ENCODE measurements around the gene LENG8.

LENG8 gene

DNA sequence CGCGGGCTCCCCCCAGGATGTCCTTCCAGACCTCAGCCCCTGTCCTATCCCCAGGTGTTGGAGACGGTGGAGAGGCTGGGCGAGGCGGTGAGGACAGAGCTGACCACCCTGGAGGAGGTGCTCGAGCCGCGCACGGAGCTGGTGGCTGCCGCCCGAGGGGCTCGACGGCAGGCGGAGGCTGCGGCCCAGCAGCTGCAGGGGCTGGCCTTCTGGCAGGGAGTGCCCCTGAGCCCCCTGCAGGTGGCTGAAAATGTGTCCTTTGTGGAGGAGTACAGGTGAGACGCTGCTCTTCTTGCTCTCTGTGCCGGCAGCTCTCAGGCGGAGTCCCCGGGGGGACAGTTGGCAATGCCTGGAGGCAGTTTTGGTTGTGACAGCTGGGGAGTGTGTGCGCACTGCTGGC lies 26.9 kb upstream of the LENG8 start:
- no peak for DNase-seq (ENCODE audit: low read depth, low spot score)

DNA sequence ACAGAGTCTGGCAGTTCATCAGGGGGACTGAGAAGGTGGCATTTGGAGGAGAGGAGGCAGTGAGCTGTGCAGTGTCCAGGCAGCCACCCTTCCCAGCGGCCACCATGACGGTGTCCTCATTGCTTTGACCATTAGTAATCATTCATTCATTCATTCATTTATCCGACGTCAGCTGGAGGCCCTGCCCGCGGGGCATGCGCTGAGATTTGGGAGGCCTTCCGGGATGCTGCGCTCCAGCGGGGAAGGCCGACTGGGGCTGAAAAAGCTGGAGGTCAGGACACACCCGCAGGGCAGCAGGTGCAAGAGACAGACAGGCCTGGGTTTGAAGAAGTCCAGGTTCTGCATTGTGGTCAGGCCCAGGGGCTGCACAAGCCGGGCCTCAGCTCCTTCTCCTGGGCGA lies 24.8 kb upstream of the LENG8 start:
- no peak for DNase-seq (ENCODE audit: low read depth, low spot score)

DNA sequence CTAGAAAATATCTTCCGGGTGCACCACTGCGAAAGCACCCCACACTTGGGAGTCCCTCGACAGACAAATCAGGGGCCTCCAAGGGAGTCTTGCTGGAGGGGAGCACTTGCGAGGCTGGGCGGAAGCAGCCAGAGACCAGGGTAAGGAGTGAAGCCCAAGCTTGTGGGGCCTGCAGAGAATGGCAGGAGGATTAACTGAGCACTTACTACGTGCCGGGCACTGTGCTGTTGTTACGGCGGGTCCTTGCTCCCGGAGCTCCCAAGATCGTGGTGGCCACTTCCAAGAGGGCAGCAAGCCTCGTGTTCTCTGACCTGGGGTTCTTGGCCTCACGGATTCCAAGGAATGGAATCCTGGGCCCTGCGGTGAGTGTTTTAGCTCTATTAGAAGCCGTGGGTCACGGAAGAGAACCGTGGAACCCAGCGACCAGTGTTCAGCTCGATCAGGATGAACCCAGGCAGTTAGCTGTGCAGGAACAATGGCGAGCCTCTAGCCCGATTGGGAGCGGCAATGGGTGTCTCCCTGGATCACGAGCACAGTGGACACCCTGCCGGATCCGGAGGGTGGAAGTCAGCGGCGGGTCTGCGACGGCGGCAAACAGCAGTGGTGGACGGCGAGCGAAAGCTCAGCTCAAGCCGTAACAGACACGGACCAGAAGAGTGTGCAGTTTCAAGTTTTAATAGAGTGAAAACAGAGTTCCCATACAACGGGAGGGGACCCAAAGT lies 24.2 kb upstream of the LENG8 start:
- DNase-seq (ENCODE audit: low read depth, low spot score) = no peak

DNA sequence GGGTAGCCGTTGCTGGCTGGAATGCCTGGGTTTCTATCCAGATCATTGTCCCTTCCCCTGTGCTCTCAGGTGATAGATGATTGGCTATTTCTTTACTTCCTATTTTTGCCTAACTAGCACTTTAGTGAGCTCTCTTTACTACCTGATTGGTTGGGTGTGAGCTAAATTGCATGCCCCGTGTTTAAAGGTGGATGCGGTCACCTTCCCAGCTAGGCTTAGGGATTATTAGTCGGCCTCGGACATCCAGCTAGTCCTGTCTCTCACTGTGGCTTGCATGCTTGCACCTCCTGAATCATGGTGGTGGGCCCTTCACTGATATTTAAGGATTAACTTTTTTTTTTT lies 23.6 kb upstream of the LENG8 start:
- no peak for DNase-seq (ENCODE audit: low read depth, low spot score)

DNA sequence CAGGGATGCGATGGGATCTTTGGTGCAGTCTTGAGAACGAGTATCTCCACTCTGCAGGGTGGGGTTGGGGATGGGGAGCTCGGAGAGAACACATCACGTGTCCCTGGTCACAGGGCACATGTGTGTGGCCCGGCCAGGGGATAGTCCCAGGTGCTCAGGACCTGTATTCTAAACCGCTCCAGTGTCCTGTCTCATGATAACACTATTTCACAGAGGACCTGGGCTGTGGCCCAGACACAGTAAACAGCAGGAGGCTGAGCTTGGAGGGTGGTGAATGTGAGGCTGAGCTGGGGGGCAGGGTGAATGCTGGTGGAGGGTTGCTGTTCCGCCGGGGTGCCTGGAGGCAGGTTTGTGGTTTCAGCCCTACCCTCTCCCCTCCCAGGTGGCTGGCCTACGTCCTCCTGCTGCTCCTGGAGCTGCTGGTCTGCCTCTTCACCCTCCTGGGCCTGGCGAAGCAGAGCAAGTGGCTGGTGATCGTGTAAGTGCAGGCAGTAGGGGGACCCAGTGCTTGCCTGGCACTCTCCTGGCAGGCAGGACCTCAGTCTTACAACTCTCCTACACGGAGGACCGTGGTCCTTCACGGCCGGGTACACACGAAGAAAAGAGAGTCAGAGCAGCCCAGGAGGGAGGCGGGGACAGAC lies 22.6 kb upstream of the LENG8 start:
- peak; percentile 51 for DNase-seq (ENCODE audit: low read depth, low spot score)

DNA sequence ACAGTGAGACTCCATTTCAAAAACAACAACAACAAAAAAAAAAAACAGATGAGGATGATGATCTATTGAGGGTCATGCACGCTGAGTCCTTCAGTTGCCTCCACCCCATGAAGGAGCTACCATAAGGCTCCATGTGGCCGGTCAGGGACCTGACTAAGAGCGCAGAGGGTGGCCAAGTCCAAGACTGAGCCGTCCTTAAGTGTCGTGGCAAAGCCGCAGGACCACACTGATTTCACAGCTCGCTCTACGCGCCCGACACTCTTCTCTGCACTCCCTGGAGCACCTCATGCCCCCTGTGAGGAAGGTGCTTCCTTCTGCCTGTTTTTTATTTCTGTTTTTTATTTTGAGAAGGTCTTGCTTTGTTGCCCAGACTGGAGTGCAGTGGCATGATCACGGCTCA lies 21.4 kb upstream of the LENG8 start:
- no peak for DNase-seq (ENCODE audit: low read depth, low spot score)

DNA sequence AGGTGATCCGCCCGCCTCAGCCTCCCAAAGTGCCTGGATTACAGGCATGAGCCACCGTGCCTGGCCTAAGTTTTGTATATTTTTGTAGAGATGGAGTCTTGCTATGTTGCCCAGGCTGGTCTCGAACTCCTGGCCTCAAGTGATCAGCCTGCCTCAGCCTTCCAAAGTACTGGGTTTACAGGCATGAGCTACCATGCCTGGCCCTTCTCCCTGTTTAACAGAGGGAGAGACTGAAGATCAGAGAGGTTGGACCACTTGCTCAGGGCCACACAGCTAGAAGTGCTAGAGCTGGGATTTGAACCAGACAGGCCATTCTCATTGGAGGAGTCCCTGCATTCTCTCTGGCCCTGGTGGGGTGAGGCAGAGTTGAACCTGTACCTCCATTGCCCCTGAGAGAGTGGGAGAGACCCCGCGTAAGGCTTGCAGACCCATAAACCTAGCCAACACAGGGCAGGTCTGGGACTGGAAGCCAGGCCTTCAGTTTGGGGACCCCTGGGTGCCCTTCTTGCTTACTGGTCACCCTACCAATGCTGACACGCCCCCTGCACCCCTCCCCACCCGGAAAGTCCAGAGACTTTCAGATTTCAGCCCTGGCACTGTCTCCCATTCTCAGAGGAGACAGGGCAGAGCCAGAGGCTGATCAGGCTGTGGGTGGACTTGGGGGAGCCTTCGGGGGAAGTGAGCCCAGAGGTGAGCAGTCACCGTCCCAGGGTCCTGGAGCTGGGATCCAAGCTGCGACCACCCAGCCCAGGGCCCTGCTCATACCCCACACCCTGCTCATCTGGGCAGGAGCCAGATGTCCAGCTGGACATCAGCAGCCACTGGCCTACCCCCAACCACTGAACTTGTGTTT lies 20.4 kb upstream of the LENG8 start:
- no peak for DNase-seq (ENCODE audit: low read depth, low spot score)

DNA sequence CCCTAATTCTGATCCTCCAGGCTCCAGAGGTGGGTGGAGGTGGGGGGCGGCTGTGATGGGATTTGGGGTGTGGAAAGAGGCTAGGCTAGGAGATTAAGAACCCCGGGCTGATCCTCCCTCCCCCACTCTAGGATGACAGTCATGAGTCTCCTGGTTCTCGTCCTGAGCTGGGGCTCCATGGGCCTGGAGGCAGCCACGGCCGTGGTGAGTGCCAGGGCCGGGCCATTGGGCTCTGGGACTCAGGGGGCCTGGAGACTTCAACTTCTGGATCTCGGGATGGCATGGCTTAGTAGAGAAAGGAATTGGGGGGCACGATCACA lies 19.9 kb upstream of the LENG8 start:
- no peak for DNase-seq (ENCODE audit: low read depth, low spot score)

DNA sequence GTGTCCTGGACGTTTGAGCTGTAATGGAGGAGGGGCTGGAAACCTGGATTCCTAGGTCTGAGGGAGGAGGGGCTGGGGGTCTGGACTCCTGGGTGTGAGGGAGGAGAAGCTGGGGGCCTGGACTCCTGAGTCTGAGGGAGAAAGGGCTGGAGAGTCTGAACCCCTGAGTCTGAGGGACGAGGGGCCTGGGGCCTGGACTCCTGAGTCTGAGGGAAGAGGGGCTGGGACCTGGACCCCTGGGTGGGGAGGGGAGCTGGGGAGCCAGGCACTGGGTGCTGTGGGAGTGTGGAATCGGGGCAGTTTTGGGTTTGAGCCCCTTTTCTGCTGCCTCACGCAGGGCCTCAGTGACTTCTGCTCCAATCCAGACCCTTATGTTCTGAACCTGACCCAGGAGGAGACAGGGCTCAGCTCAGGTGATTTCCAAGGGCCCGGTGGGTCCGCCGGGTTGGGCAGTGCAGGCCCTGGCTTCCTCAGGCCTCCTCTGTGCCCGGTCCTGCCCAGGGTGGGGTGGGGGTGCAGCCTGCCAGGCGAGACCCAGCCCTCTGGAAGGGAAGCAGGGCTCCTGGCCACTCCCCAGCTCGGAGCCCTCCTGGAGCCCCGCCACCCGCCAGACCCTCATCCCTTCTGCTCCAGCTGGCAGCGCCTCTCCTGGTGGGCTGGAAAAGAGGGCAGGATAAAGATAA lies 19.3 kb upstream of the LENG8 start:
- DNase-seq (ENCODE audit: low read depth, low spot score) = no peak

DNA sequence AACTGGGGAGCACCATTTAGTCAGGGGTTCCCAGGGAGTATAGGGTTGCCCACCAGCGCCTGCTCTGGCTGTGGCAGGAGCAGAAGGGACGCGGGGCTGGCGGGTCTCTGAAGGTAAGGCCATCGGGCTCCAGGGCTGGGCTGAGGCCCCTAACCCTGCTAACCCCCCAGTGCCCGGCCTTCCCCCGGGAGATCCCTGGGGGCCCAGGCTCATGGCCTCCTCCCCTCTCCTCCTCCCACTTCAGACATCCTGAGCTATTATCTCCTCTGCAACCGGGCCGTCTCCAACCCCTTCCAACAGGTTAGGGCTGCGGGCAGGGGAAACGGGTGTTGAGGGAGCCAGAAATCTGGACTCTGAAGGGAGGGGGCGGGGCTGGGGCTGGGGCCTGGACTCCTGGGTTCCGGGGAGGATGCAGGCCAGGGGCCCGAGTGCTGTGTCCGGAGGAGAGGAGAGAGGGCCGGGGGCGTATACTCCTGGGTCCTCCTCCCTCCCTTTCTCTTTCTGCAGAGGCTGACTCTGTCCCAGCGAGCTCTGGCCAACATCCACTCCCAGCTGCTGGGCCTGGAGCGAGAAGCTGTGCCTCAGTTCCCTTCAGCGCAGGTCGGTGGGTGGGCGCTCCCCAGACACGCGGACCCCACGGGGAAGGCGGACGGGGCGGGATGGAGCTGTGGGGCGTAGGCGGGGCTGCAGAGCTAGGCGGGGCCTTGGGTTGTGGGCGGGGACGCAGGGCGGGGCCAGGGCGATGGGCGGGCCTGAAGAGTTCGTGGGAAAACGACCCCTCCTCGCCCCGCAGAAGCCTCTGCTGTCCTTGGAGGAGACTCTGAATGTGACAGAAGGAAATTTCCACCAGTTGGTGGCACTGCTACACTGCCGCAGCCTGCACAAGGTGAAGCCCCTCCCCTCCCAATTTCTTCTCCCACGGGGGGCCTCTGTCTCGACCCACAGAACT lies 18.4 kb upstream of the LENG8 start:
- DNase-seq (ENCODE audit: low read depth, low spot score) = peak; percentile 45

DNA sequence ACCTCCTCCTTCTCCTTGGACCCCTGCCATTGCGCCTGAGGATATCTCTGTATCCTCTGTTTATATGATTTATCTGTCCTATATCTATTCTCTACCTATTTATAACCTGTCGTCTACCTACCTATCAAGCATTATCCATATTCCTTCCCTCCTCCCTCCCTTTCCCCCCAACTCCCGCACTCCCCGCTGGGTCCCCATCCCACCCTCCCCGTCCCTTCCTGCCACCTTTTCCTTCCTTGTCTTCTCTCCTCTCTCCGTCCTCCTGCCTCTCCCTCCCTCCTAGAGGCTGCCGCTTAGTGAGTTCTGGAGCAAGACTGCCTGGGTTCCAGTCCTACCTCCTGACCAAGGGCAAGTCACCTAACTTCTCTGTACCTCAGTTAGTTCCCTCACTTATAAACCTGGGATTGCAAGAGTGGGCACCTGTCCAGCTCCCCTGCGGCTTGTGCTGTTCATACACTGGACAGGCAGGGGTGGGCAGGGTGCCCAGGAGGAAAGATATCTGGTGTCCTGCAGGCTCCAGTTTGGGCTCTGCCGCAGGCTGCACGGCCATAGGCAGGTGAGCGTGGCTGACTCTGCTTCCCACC lies 17.7 kb upstream of the LENG8 start:
- DNase-seq (ENCODE audit: low read depth, low spot score) = peak; percentile 61

DNA sequence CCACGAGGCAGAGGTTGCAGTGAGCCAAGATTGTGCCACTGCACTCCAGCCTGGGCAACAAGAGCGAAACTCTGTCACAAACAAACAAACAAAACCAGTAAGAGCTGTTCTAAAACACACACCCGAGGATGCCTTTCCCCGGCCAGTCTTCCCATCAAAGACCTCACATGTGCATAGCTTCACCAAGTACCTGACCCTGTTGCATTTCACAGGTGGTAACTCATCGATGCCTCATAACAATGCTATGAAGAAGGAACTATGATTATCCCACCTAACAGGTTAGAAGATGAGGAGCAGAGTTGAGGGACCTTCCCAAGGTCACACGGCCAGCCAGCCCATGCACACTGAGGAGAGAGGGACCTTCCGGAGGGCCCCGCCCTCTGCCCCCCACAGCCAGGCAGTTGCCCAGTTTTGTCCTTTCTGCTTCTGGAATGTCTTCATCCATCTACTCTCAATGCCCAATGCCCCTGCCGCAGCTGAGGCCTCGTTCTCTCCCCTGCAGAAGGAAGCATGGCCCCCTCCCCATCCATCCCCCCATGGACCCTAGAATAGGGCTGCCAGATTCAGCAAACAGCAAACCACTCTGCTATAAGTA lies 16.8 kb upstream of the LENG8 start:
- DNase-seq (ENCODE audit: low read depth, low spot score) = no peak

DNA sequence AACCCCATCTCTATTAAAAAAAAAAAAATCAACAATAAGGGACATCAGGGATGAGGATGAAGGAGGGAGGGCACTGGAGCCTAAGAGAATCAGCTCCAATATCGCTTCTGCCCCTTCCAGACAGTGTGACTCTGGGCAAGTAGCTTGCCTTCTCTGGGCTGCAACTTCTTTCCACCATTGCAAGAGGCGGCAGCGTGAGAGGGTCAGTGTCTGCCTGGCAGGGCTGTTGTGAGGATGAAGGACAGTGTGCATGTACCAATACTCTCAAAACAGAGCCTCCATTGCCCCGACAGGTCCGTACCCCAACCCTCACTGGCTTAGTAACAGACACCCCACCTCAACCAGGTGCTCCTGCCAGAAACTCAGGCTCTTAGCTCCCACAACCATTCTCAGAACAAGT lies 15.3 kb upstream of the LENG8 start:
- no peak for DNase-seq (ENCODE audit: low read depth, low spot score)

DNA sequence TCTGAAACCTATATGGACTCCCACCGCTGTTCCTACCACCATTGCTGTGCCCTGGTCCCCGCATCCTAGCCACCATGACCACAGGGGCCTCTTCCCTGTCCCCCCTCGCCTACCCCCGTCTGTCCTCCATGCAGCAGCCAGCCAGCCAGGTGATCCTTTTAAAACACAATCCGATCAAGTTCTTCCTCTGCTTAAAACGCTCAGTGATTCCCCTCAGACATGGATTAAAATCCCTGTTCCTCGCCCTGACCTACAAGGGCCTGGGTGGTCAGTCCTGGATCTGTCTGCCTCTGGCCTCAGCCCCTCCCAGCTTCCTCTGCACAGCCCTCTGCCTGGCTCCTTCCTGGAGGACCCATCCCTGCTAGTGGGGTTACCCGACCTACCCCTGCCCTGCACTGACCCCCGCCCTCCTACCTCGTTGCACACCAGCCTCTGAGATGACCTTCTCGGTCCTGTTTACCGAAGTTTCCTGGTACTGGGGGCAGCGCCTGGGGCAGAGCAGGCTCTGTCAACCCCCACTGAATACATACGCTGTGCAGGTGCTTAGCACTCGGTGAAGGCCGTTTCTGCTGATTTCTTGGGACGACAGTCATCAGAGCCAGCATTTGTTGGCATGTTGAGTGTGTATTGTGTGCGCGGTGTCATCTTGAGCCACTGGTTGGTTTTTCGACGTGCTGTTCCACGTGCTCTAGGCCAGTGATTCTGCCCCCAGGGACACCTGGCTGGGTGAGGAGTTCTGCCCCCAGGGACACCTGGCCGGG lies 14.7 kb upstream of the LENG8 start:
- DNase-seq (ENCODE audit: low read depth, low spot score) = no peak

DNA sequence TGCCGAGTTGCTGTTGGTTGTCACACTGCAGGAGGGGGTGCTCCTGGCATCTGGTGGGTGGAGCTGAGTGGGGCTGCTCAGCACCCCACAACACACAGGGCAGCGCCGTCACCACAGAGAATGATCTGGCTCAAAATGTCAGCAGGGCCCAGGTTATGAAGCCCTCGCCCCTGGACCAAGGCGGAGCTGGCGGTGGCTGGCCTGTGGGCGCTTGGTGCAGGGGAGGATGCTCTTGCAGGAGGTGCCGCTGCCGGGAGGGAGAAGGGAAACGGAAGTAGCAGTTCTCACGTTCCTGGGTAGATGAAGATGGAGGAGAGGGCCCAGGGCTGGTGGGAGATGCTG lies 14.2 kb upstream of the LENG8 start:
- DNase-seq (ENCODE audit: low read depth, low spot score) = no peak

DNA sequence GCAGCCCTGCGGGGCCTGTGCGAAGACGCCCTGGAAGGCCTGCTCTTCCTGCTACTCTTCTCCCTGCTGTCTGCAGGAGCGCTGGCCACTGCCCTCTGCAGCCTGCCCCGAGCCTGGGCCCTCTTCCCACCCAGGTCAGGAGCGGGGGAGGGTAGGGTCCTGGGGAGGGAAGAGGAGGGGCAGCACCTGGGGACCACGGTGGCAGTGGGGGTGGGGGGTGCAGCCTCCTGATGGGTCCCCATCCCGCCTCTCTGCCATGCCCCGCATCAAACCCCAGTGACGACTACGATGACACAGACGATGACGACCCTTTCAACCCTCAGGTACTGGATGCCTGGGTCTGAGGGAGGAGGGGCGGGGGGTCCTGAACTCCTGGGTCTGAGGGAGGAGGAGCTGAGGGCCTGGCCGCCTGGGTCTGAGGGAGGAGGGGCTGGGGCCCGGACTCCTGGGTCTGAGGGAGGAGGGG lies 13.4 kb upstream of the LENG8 start:
- DNase-seq (ENCODE audit: low read depth, low spot score) = no peak

DNA sequence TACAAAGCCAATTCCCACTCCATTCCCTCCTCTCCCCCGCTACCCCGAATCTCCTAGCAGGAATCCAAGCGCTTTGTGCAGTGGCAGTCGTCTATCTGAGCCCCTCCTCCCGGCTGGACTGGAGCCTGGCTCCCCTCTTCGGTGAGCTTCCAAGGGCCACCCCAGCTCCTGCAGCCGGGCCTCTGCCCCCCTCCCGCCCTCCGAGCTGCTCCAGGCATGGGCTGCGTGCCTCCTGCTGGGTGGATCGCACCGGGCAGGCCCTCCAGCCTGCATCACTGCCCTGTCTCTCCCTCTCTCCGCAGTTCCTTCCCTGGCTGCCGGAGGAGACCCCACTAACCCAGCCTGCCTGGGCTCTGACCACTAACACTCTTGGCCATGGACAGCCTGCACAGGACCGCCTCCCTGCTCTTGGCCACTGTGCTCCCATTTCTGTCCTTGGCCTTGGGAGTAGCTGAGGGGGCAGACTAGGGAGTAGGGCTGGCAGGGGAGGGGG lies 12.9 kb upstream of the LENG8 start:
- peak; percentile 38 for DNase-seq (ENCODE audit: low read depth, low spot score)

DNA sequence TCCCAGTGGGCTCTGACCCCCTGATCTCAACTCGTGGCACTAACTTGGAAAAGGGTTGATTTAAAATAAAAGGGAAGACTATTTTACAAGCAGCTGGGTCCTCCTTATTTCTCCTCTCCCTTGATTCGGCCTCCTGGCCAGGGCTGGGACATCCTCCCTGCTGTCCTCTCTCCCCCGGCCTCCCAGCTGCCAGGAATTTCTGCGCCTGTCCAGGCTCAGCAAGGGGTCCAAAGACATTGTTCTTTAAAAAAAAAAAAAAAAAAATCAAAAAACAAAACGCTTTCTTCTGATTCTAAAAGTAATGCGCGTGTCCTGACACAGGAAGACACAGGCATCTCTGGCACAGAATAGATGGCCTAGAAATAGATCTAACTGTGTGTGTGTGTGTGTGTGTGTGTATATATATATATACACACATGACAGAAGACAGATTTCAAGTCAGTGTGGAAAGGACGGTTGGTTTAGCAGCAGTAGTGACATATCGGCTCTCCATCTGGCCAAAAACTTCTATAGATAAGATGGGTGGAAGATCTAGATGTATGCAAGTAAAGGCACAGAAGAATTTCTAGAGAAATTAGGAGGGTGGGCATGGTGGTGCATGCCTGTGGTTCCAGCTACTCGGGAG lies 12.3 kb upstream of the LENG8 start:
- no peak for DNase-seq (ENCODE audit: low read depth, low spot score)

Measured in astrocyte of the hippocampus (primary cell).